GM21717 (cell line): ENCODE measurements around the gene VIL1.

Source experiments
- ATAC-seq: cut with Tn5 transposase; IDR thresholded peaks from one replicate; pipeline ENCODE4 v1.9.1; 2021; ENCODE audit warnings: mild to moderate bottlenecking, moderate library complexity; ENCODE audit not compliant: unreplicated experiment

VIL1 gene

DNA sequence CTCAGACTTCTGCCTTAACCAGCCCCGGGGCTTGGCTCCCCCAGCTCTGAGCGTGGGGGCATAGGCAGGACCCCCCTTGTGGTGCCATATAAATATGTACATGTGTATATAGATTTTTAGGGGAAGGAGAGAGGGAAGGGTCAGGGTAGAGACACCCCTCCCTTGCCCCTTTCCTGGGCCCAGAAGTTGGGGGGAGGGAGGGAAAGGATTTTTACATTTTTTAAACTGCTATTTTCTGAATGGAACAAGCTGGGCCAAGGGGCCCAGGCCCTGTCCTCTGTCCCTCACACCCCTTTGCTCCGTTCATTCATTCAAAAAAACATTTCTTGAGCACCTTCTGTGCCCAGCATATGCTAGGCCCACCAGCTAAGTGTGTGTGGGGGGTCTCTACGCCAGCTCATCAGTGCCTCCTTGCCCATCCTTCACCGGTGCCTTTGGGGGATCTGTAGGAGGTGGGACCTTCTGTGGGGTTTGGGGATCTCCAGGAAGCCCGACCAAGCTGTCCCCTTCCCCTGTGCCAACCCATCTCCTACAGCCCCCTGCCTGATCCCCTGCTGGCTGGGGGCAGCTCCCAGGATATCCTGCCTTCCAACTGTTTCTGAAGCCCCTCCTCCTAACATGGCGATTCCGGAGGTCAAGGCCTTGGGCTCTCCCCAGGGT is 13.7 kb upstream of the VIL1 start:
- no peak for ATAC-seq

DNA sequence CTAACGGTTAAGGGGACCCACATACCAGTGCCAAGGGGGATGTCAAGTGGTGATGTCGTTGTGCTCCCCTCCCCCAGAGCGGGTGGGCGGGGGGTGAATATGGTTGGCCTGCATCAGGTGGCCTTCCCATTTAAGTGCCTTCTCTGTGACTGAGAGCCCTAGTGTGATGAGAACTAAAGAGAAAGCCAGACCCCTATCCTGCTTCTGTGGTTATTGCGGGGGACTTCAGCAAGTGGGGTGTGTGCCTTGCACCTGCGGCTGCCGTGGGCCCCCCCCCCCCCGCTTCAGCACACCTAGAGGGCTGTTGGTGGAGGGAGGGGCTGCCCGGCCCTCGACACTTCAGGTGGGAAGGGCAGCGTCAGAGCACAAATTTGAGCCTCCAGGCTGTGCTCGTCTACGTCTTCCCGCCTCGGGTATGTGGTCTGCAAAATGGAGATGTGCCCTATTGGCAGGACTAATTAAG is 13.1 kb upstream of the VIL1 start:
- ATAC-seq = no peak

DNA sequence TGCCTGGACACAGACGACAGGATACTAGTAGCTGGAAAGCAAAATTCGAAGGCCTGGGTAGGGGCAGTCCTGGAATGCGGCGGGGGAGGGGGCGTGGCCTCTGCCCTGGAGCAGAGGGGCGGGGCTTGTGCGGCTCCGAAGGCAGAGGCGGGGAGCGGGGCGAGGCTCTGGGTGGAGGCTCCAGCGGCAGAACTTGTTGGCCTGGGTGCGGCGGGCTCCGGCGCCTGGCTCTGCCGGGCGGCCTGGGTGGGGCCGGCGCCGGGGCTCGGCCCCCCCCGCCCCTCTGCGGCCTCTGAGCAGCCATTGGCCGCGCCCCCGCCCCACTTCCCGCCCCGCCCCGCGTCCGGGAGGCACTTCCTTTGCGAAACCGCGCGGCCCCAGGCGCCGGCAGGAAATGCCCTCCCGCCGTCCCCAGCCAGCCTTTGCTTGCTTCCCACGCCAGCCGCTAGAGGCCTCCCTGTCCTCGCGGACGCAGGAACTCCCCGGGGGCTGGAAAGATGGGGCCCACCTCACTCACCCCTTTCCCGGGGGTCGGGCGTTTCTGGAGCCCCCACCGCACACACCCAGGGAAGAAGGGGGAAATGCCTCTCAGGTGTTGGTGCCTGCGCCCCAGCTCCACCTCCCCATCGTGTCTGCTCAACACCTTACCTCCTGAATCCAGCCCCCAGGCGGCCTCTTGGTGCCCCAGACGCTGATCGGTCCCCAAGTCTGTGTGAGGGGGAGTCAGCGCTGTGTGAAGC is 12.5 kb upstream of the VIL1 start:
- ATAC-seq = peak; percentile 73

DNA sequence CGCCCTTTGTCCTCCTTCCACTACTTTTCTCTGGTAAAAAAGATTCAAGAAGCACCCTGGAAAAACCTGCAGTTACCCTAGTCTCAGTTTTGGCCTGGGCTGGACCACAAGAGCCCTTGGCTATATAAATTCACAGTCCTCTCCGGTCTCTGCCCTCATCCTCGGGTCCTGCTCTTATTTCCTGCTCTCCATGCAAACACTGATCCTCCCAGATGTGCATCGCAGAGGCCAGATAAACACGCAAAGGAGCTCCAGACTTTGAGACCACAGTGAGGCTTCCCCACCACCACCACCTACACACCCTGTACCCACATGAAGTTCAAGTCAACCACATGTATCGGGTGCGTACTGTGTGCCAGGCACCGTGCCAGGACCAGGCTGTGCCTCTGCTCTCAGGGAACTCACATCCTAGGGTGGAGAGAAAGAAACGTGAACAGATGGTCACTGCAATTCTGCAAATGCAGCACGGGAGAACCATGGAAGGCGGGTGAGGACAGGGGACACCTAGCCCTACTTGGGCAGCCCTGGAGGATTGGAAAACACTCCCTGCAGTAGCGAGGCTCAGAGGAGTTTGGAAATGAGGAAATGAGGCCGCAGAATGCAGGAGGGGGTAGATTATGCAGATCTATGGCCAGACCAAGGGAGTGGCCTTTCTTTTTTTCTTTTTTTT is 11.8 kb upstream of the VIL1 start:
- ATAC-seq = peak; percentile 20

DNA sequence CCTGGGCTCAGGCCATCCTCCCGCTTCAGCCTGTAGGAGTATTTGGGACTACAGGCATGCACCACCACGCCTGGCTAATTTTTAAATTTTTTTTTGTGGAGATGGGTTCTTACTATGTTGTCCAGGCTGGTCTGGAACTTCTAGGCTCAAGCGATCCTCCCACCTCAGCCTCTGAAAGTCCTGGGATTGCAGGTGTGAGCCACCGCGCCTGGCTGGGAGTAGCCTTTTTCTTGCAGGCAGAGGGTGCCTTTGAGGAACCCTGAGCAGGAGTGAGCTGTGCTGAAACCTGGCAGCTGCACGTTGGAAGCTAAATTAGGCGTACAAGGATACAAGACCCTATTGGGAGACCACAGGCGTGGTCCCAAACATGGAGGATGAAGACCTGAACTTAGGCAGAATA is 11.2 kb upstream of the VIL1 start:
- no peak for ATAC-seq

DNA sequence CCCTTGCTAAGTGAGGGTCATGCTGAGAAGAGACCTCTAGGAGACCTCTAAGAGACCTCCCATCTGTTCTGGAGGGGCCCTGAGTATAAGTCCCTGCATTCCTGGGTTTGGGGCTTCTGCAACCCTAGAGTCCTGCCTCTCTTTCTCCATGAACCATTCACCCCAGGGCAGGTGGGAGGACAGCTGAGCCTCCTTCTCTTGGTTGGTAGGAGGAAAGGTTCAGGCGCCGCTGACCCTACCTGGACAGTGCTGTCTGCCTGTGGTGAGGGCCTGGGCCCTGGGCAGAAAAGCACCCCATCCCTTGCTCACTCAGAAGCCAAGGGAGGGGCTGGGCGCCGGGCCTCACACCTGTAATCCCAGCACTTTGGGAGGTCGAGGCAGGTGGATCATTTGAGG is 604 bp upstream of the VIL1 start:
- no peak for ATAC-seq

DNA sequence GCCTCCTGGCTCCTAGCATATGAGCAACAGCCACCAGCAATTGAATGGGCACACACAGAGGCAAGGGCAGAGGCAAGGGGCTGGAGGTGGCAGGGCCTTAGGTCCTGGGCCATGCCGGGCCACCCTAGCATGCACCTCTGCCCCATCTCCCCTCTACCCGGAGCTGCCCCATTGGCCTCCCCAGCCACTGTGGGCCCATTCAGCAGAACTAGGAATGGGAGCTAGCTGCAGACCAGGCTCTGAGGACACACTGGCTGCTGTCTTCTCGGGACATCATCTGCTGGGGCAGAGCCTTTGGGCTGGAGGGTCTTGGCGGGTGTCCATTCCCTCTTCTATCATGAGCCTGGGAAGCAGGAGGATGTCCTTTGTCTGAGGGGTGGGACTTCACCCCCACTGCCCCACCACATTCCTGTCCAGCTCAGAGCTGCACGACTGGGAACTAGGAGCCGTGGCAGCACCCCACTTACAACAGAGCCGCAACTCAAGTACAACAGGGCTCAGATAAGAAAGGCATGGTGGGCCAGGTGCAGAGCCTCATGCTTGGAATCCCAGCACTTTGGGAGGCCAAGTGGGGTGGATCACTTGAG is 800 bp downstream of the VIL1 start:
- no peak for ATAC-seq

DNA sequence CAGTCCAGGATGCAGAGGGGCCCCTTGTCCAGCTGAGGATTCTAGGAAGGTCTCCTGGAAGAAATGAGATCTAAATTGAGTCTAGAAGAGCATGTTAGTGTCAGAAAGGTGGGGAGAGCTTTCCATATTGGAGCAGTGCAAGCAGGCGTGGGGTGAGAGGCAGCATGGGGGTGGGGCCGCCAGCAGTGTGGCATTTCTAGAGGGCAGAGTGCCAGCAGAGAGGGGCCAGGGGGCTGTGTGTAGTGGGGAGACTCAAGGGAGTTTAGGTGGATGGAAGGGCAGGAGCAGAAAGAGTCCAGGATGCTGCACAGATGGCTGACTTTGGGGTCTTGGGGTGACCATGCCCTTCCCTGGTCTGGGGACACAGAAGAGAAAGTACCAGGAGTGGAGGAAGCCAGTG is 2.1 kb downstream of the VIL1 start:
- no peak for ATAC-seq

DNA sequence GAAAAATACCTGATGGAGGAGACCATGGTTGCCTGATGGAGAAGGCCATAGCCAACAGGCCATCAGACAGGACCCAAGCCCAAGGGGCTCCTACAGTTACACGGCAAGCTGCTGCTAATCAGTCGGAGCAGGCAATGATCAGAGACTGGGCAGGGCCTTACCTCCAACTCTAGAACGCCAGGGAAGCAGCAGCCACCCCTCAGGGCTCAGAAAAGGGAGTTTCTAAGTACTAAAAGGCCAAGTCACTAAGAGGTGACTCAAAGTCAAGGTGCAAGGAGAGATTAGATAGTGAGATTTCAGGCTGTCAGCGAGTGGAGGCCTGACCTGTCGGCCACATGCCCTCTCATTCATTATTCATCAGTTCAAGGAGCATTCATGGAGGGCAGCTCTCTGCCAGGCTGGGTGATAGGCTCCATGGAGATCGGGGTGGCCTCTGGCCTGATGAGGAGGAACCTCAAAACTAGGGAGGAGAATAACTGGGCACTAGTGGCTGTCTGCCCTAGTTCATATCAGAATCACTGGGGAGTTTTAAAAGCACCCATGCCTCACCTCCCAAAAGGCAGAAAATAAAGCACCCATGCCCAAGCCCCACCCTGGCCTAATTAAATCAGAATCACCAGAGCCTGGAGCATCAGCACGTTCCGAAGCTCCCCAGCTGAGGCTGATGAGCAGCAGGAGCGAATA is 3.6 kb downstream of the VIL1 start:
- no peak for ATAC-seq

DNA sequence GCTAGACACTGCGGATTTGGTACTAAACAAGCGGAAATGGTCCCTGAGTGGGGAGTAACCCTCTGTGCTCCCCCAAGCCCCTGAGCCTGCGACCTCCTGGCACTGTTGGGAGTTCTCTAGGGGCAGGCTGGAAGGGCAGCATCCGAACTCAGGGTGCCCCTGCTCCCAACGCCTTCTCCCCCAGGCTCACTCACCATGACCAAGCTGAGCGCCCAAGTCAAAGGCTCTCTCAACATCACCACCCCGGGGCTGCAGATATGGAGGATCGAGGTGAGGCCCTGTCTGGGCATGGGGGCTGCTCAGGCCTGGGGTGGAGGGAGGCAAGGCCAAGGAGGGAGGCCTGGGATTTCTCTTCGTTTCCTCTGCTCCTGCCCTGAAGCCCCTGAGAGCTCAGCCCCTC is 4.7 kb downstream of the VIL1 start:
- no peak for ATAC-seq

DNA sequence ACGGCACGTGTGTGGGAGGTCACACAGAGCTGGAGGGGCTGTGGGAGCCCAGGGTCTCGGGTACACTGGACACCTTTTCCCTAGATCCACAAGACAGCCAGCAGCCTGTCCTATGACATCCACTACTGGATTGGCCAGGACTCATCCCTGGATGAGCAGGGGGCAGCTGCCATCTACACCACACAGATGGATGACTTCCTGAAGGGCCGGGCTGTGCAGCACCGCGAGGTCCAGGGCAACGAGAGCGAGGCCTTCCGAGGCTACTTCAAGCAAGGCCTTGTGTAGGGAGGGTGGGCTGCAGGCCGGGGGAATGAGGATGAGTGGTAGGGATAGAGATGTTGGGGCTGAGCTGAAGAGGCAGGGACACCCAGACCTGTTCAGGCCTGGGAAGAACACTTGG is 6.6 kb downstream of the VIL1 start:
- ATAC-seq = no peak

DNA sequence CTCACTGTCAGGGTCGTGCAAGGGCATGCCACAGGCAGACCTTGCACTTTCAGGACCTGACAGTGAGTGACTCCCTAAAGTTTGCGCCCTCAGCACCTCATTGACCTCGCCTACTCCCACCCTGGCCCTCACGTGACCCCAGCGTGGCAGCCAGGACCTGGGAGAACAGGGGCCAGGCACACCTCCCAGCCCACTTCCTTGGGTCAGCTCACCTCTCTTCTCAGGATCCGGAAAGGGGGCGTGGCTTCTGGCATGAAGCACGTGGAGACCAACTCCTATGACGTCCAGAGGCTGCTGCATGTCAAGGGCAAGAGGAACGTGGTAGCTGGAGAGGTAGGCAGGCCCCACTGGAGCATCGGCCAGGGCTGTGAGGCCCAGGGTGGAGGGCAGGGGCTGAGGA is 8.8 kb downstream of the VIL1 start:
- no peak for ATAC-seq

DNA sequence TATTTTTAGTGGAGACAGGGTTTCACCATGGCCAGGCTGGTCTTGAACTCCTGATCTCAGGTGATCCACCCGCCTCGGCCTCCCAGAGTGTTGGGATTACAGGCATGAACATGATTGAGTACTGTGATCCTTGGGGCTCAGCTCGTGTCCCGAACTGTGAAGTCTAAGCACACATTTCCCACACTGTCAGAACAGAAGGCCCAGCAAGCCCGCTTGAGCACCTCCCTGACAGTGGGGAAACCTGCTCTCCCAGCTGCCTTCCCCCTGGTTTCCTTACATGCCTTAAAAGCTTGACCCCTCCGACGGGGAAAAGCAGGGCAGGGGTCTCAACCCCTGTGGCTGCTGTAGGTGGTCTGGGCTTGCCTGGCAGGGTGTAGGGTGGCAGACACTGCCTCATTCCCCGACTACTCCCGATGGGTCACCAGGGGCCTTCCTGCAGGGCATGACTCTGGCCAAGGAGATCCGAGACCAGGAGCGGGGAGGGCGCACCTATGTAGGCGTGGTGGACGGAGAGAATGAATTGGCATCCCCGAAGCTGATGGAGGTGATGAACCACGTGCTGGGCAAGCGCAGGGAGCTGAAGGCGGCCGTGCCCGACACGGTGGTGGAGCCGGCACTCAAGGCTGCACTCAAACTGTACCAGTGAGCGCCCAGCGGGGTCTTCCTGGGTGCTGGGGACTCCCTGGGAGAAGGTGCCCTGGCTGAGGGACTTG is 10.1 kb downstream of the VIL1 start:
- ATAC-seq = no peak

DNA sequence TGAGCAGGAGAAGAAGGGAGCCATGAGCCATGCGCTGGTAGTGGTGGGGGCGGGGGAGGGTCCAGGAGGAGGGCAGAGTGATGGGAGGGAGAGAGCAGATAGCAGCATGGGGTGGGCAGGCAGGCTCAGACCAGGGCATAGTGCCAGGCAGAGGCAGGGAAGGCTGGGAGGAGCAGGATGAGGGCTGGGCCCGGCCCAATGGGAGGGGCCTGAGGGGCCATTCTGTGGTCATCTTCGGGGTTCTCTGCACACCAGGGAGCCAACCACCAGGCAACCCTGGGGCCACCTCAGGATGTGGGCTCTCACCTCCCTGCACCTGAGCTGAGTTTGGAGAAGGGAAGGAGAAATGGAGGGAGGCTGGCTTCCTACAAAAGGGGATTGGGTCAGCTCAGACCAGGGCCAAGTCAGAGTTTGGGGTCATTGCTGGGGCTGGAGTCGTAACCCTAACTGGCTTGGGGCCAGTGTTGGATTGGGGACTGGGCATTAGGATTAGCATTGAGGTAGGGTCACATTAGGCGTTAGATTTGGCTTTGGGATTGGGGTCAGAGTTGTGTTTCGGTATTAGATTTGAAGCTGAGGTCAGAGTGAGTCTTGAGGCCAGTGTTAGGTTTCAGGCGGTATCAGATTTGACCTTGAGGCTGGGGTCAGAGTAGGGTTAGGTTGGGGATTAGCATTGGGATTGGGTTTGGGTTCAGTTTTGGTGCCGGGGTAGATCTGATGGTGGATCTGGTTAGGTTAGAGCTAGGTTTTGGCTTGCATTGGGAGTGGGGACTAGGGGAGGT is 11.2 kb downstream of the VIL1 start:
- no peak for ATAC-seq

DNA sequence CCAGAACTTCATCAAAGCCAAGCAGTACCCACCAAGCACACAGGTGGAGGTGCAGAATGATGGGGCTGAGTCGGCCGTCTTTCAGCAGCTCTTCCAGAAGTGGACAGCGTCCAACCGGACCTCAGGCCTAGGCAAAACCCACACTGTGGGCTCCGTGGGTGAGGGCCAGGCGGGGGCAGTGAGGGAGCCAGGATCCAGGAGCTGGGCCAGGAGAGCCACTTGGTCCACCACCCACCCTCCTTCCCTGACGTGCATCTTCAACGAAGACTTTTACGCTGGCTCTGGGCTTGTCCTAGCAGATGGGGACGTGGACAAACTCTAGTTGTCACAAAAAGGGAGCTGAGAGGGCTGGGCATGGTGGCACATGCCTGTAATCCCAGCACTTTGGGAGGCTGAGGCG is 11.8 kb downstream of the VIL1 start:
- no peak for ATAC-seq

DNA sequence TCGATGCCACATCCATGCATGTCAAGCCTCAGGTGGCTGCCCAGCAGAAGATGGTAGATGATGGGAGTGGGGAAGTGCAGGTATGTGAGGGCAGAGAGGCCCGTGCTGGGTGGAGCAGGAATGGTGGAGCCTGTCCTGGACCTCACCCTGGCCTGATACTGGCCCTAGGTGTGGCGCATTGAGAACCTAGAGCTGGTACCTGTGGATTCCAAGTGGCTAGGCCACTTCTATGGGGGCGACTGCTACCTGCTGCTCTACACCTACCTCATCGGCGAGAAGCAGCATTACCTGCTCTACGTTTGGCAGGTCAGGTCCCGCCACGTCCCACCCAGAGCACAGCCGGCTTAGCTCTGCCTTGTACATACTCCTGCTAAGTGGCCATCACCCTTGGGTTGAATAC is 13.0 kb downstream of the VIL1 start:
- no peak for ATAC-seq

DNA sequence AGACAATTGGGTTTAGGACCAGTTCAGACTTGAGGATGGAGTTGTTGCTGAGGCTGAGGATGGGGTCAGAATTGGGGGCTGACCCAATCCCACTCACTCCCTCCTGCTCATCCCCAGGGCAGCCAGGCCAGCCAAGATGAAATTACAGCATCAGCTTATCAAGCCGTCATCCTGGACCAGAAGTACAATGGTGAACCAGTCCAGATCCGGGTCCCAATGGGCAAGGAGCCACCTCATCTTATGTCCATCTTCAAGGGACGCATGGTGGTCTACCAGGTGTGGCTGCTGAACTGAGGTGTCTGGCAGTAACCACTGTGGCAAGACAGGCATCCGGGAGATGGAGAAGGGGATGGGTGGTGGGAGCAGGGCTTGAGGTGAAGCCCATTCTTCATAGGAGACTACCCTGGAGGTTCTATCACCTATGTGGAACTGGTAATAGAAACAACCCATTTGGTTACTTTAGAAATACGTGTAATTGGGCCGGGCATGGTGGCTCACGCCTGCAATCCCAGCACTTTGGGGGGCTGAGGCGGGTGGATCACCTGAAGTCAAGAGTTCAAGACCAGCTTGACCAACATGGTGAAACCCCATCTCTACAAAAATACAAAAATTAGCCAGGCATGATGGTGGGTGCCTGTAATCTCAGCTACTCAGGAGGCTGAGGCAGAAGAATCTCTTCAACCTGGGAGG is 13.9 kb downstream of the VIL1 start:
- ATAC-seq = no peak

DNA sequence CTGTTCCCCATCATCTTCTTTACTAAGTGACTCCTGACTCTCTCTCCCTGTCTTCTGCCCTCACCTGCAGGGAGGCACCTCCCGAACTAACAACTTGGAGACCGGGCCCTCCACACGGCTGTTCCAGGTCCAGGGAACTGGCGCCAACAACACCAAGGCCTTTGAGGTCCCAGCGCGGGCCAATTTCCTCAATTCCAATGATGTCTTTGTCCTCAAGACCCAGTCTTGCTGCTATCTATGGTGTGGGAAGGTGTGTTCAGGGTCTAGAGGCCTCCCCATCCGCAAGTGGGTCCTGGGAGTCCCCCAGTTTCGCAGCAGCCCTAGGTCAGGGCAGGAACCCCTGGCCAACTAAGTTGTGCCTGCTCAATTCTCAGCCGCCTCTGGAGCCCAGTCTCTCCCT is 15.5 kb downstream of the VIL1 start:
- no peak for ATAC-seq
